A549 (cell line): ENCODE data around the gene IER5L. TPM values are rescaled to one million over a fixed set of nuclear protein-coding genes. Genes with fewer than 3 reads are reported as not detected.
A peak's percentile ranks its signal among the peaks of the same experiment; 100 is the strongest.
"Not testable (repeated sequence)": the region's sequence is repeated elsewhere in the genome, so short reads cannot be mapped to it uniquely, and the experiment has no call there.

Source experiments
- ATAC-seq, 2 experiments: fragments of 200-7000 bp in 1 of 2; fragments of >200 bp in 1 of 2; cut with Nextera tagmentation in 1 of 2; cut with Tn5 transposase in 1 of 2; 3 replicates each; pipeline versions ENCODE4 v1.8.0 to v1.9.1; 2018 to 2020; ENCODE audit warnings: mild to moderate bottlenecking in 1 of 2, moderate library complexity in 1 of 2
- CTCF ChIA-PET: fragments of 300-600 bp; sonication (Branson Sonifier 250); formaldehyde crosslinking; extraction: SDS; loops from one replicate; lab custom pipeline; 2021; ENCODE audit warnings: antibody characterized with exemption, inconsistent platforms; lab: Yijun Ruan, JAX
- POLR2A ChIA-PET: fragments of 350-600 bp; formaldehyde crosslinking; extraction: SDS; loops from one replicate; lab custom pipeline; 2021; ENCODE audit warnings: antibody characterized with exemption, inconsistent platforms; lab: Yijun Ruan, JAX
- DNase-seq, 2 experiments: peaks; one replicate each; pipeline versions ENCODE4 v3.0.0 to v3.0.0-alpha.2; 2011 to 2016; ENCODE audit warnings: low read depth in 1 of 2, low spot score in 1 of 2
- FAIRE-seq: peaks from 2 replicates; lab custom pipeline; 2011; peaks lifted over from hg19 to GRCh38; lab: Jason Lieb, UNC
- H3K27ac ChIP-seq, 2 experiments: fragments of >200 bp; sonication (Bioruptor Twin); formaldehyde crosslinking; 3 replicates each; pipeline ENCODE4 v1.5.1; 2016 to 2017
- H3K4me1 ChIP-seq: fragments of >200 bp; sonication (Bioruptor Twin); formaldehyde crosslinking; 3 replicates; pipeline ENCODE4 v1.6.1; 2016
- H3K4me2 ChIP-seq: fragments of >200 bp; sonication (Bioruptor Twin); formaldehyde crosslinking; 3 replicates; pipeline ENCODE4 v1.6.1; 2016
- H3K4me3 ChIP-seq: fragments of >200 bp; sonication (Bioruptor Twin); formaldehyde crosslinking; 3 replicates; pipeline ENCODE4 v1.5.1; 2016
- H3K9me3 ChIP-seq: fragments of >200 bp; sonication (Bioruptor Twin); formaldehyde crosslinking; 3 replicates; pipeline ENCODE4 v1.6.1; 2016
- BHLHE40 ChIP-seq: IDR thresholded peaks from 2 replicates; pipeline ENCODE4 v1.6.1; 2012; ENCODE audit warnings: low read depth, low read length, inconsistent platforms
- CTCF ChIP-seq: fragments of >200 bp; sonication (Bioruptor Twin); formaldehyde crosslinking; IDR thresholded peaks from 3 replicates; pipeline ENCODE4 v1.5.1; 2016
- E2F6 ChIP-seq: IDR thresholded peaks from 2 replicates; pipeline ENCODE4 v1.6.1; 2012; ENCODE audit warnings: low read depth, borderline replicate concordance
- EHMT2 ChIP-seq: fragments of 200-600 bp; sonication (generic); IDR thresholded peaks from 2 replicates; pipeline ENCODE4 v1.6.1; 2016; ENCODE audit warnings: antibody characterized with exemption, low read depth, mild to moderate bottlenecking, moderate library complexity
- FOSB ChIP-seq: fragments of 250-450 bp; sonication (Bioruptor Pico); IDR thresholded peaks from 2 replicates; pipeline ENCODE4 v1.5.0; 2020; ENCODE audit warnings: mild to moderate bottlenecking, moderate library complexity
- FOXS1 ChIP-seq: fragments of 250-450 bp; sonication (Bioruptor Pico); IDR thresholded peaks from 2 replicates; pipeline ENCODE4 v1.5.0; 2020; ENCODE audit warnings: mild to moderate bottlenecking, moderate library complexity
- HOXA7 ChIP-seq: fragments of 250-450 bp; sonication (Bioruptor Pico); IDR thresholded peaks from 2 replicates; pipeline ENCODE4 v1.5.0; 2020; ENCODE audit warnings: mild to moderate bottlenecking, moderate library complexity
- KDM1A ChIP-seq: fragments of 200-600 bp; sonication (generic); IDR thresholded peaks from 2 replicates; pipeline ENCODE4 v1.6.1; 2016; ENCODE audit warnings: low read depth, mild to moderate bottlenecking
- MAFK ChIP-seq: fragments of 450-650 bp; IDR thresholded peaks from 2 replicates; pipeline ENCODE4 v1.6.1; 2014; ENCODE audit not compliant: partially characterized antibody
- NR3C1 ChIP-seq: fragments of >200 bp; sonication (Bioruptor Twin); formaldehyde crosslinking; IDR thresholded peaks from 3 replicates; pipeline ENCODE4 v1.6.1; 2017
- RFX5 ChIP-seq: fragments of 450-650 bp; IDR thresholded peaks from 2 replicates; pipeline ENCODE4 v1.7.1; 2014; ENCODE audit warnings: antibody characterized with exemption, mild to moderate bottlenecking, moderate library complexity
- SREBF2 ChIP-seq: fragments of 450-650 bp; IDR thresholded peaks from 2 replicates; pipeline ENCODE4 v1.6.1; 2014; ENCODE audit warnings: mild to moderate bottlenecking, moderate library complexity
- ZFP36 ChIP-seq: fragments of 450-650 bp; IDR thresholded peaks from 2 replicates; pipeline ENCODE4 v1.6.1; 2014; ENCODE audit warnings: borderline replicate concordance; ENCODE audit not compliant: partially characterized antibody
- WGBS: methylation state at CpG from one replicate; pipeline ENCODE4 v1.1.6; 2017; ENCODE audit errors: missing lambda C conversion rate; 5-methylcytosine and 5-hydroxymethylcytosine counted together
- polyA plus RNA-seq, 4 experiments: library from polyadenylated mRNA; depleted of rRNA in 3 of 4; stranded (reverse); fragments of >200 nt; fragmentation: RNase III in 1 of 4; extraction: RNeasy Plus Mini Kit Qiagen cat#74134 plus additional on column Dnase treatment in 1 of 4; gene quantifications; 2 replicates in 3 of 4; 3 replicates in 1 of 4; pipeline ENCODE4 v1.2.3, GENCODE V29; 2011 to 2017
- TF ChIP-seq, protein P1 (sequence below): fragments of >200 bp; sonication (Bioruptor Twin); formaldehyde crosslinking; IDR thresholded peaks from 2 replicates; pipeline ENCODE4 v1.6.1; 2016
- TF ChIP-seq, protein P2 (sequence below): fragments of 450-650 bp; IDR thresholded peaks from 2 replicates; pipeline ENCODE4 v1.6.1; 2014; ENCODE audit warnings: antibody characterized with exemption

Gene IER5L
- polyA plus RNA-seq, 2 of the 4 experiments (the other 2 are of a cell fraction): 25.1 to 67.5 TPM

- ATAC-seq: no peak
- H3K4me2 ChIP-seq: no peak overlapping the region
- no peak for FAIRE-seq
- WGBS: 69% methylated on average over 8 of the region's 8 CpGs
- TF ChIP-seq EHMT2 (no peak), HOXA7 (CRISPR knock-in tag) (no peak), SREBF2 (no peak), ZFP36 (no peak), NR3C1 (no peak)
- POLR2A ChIA-PET: interaction anchor here (1.4 kb wide), 1 partner anchor 20 kb away, joined by 4 read pairs; the partner anchor contains the start of gene IER5L
- peaks cover 16% of the 10 kb centered on the region; the same call in 2 of the 3 replicates for H3K9me3 ChIP-seq
- DNase-seq: no peak
- no peaks in the 10 kb centered on the region for H3K4me1 ChIP-seq
- CTCF ChIA-PET: interaction anchor here (1.2 to 1.7 kb wide), 2 partner anchors 16 to 66 kb away, joined by 4 to 5 read pairs; no protein-coding TSS in a partner anchor
- peak overlapping the region in 1 of 2 experiments; percentile 56; a peak in 2 of 6 replicates for H3K27ac ChIP-seq
- H3K4me3 ChIP-seq: no peak overlapping the region
These were observed 19.9 kb upstream of the IER5L start for GRCh38 chr9:129197978-129198318.

DNA sequence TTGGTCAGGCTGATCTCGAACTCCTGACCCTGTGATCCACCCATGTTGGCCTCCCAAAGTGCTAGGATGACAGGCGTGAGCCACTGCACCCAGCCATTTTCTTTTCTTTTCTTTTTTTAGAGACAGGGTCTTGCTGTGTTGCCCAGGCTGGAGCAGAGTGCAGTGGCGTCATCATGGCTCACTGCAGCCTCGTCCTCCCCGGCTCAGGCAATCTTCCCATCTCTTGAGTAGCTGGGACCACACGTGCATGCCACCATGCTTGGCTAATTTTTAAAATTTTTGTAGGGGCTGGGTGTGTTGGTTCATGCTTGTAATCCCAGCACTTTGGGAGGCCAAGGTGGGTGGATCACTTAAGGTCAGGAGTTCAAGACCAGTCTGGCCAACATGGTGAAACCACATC lies 19.0 kb upstream of the IER5L start:
- ChIA-PET POLR2A (interaction anchor here (1.4 kb wide), 1 partner anchor 19 kb away, joined by 4 read pairs; the partner anchor contains the start of gene IER5L), CTCF (interaction anchor here (1.2 kb wide), 1 partner anchor 15 kb away, joined by 5 read pairs; no protein-coding TSS in a partner anchor)
- H3K4me2 ChIP-seq, ATAC-seq, H3K4me3 ChIP-seq, DNase-seq, H3K4me1 ChIP-seq, H3K27ac ChIP-seq, FAIRE-seq: not testable (repeated sequence)
- WGBS: 75% methylated on average over 6 of the region's 6 CpGs
- peaks cover 25% of the 10 kb centered on the region; the same call in 2 of the 3 replicates for H3K9me3 ChIP-seq

GRCh38 chr9:129195606-129196005 lies 17.5 kb upstream of the IER5L start:
- H3K9me3 ChIP-seq: peaks cover 36% of the 10 kb centered on the region; the same call in 2 of the 3 replicates
- no peak overlapping the region for H3K4me3 ChIP-seq
- ChIA-PET POLR2A (no interaction called here), CTCF (interaction anchor here (1.0 kb wide), 2 partner anchors 11 to 24 kb away, joined by 3 read pairs; no protein-coding TSS in a partner anchor)
- no peak overlapping the region for H3K27ac ChIP-seq
- no peak for ATAC-seq
- FAIRE-seq: no peak
- H3K4me2 ChIP-seq: no peak overlapping the region
- DNase-seq: no peak
- no peak for TF ChIP-seq RFX5
- TF ChIP-seq, protein P1, sequence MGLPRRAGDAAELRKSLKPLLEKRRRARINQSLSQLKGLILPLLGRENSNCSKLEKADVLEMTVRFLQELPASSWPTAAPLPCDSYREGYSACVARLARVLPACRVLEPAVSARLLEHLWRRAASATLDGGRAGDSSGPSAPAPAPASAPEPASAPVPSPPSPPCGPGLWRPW: no peak
- TF ChIP-seq HOXA7 (CRISPR knock-in tag): no peak
- no peak for TF ChIP-seq CTCF
- TF ChIP-seq FOXS1 (CRISPR knock-in tag): no peak
- TF ChIP-seq E2F6: no peak
- TF ChIP-seq, protein P2, sequence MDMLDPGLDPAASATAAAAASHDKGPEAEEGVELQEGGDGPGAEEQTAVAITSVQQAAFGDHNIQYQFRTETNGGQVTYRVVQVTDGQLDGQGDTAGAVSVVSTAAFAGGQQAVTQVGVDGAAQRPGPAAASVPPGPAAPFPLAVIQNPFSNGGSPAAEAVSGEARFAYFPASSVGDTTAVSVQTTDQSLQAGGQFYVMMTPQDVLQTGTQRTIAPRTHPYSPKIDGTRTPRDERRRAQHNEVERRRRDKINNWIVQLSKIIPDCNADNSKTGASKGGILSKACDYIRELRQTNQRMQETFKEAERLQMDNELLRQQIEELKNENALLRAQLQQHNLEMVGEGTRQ: no peak
- TF ChIP-seq FOSB (CRISPR knock-in tag): no peak
- TF ChIP-seq MAFK: no peak
- no peak for TF ChIP-seq BHLHE40
- 76% methylated on average over 8 of the region's 10 CpGs for WGBS
- H3K4me1 ChIP-seq: no peaks in the 10 kb centered on the region

DNA sequence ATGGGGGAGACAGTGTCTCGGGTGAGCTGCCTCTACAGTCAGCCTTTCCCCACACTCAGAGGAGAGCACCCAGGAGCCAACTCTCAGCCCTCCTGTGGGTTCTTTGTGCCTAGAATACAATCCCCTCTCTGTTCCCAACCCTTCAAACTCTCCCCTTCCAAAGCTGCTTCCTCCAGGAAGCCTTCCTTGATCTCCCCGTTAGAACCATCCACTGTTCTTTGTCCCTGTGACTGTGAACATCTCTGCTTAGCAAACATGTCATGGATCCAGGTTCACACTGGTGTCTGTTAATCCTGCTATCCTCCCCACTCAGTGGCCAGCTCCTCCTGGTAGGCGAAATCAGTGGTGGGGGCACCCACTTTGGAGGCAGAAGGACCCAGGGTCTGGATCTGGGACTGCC lies 16.2 kb upstream of the IER5L start:
- POLR2A ChIA-PET: no interaction called here
- TF ChIP-seq ZFP36 (peak; percentile 76), KDM1A (no peak)
- no peak overlapping the region for H3K4me2 ChIP-seq
- H3K4me1 ChIP-seq: no peaks in the 10 kb centered on the region
- CTCF ChIA-PET: interaction anchor here (0.8 to 1.3 kb wide), 3 partner anchors 12 to 86 kb away, joined by 3 to 6 read pairs (median 4); no protein-coding TSS in a partner anchor
- H3K9me3 ChIP-seq: peaks cover 36% of the 10 kb centered on the region; the same call in 2 of the 3 replicates
- ATAC-seq (peak; percentile 20 to 36; a peak in 3 of 6 replicates), DNase-seq (no peak), FAIRE-seq (no peak)
- 42% methylated on average over 3 of the region's 3 CpGs for WGBS
- no peak overlapping the region; a peak in 1 of 6 replicates for H3K27ac ChIP-seq
- H3K4me3 ChIP-seq: no peak overlapping the region
